Hepatocyte (in vitro differentiated cells): ENCODE measurements around the gene ZNF98. TPM values are rescaled to one million over a fixed set of nuclear protein-coding genes. Genes with fewer than 3 reads are reported as not detected.

Experiments
- DNase-seq: peaks from one replicate; pipeline ENCODE4 v3.0.0-alpha.2; 2016; ENCODE audit warnings: low spot score
- H2AFZ ChIP-seq: fragments of 200-600 bp; sonication (generic); 2 replicates; pipeline ENCODE4 v1.6.0; 2016; ENCODE audit warnings: antibody characterized with exemption, mild to moderate bottlenecking
- H3K27ac ChIP-seq: fragments of 200-600 bp; sonication (generic); 2 replicates; pipeline ENCODE4 v1.5.1; 2016; ENCODE audit warnings: mild to moderate bottlenecking
- H3K27me3 ChIP-seq: fragments of 200-600 bp; sonication (generic); 2 replicates; pipeline ENCODE4 v1.6.1; 2016
- H3K36me3 ChIP-seq: fragments of 200-600 bp; sonication (generic); replicated peaks from 2 replicates; pipeline ENCODE4 v1.5.1; 2016; ENCODE audit warnings: low read depth; ENCODE audit not compliant: insufficient read depth
- H3K4me1 ChIP-seq: fragments of 200-600 bp; sonication (generic); 2 replicates; pipeline ENCODE4 v1.5.1; 2016; ENCODE audit warnings: mild to moderate bottlenecking, moderate library complexity; ENCODE audit not compliant: insufficient read depth
- H3K4me2 ChIP-seq: fragments of 200-600 bp; sonication (generic); 2 replicates; pipeline ENCODE4 v1.6.0; 2016
- H3K4me3 ChIP-seq: fragments of 200-600 bp; sonication (generic); 2 replicates; pipeline ENCODE4 v1.5.1; 2016; ENCODE audit warnings: mild to moderate bottlenecking
- H3K79me2 ChIP-seq: fragments of 200-600 bp; sonication (generic); 2 replicates; pipeline ENCODE4 v1.6.0; 2017; ENCODE audit warnings: mild to moderate bottlenecking
- H3K9me2 ChIP-seq: fragments of 200-600 bp; sonication (generic); replicated peaks from 2 replicates; pipeline ENCODE4 v1.6.0; 2017; ENCODE audit warnings: mild to moderate bottlenecking; ENCODE audit not compliant: insufficient read depth
- H3K9me3 ChIP-seq: fragments of 200-600 bp; sonication (generic); 2 replicates; pipeline ENCODE4 v1.5.1; 2016; ENCODE audit warnings: low read depth, mild to moderate bottlenecking
- H4K20me1 ChIP-seq: fragments of 200-600 bp; sonication (generic); 2 replicates; pipeline ENCODE4 v1.6.0; 2016; ENCODE audit warnings: mild to moderate bottlenecking; ENCODE audit not compliant: insufficient read depth, poor library complexity, severe bottlenecking
- CTCF ChIP-seq: fragments of 200-600 bp; sonication (generic); IDR thresholded peaks from 2 replicates; pipeline ENCODE4 v1.5.1; 2016; ENCODE audit warnings: antibody characterized with exemption, mild to moderate bottlenecking; ENCODE audit not compliant: poor library complexity
- EZH2 ChIP-seq: fragments of 200-600 bp; sonication (generic); IDR thresholded peaks from 2 replicates; pipeline ENCODE4 v1.6.1; 2016; ENCODE audit warnings: antibody characterized with exemption, mild to moderate bottlenecking, borderline replicate concordance
- EZH2phosphoT487 ChIP-seq: fragments of 200-600 bp; sonication (generic); IDR thresholded peaks from one replicate; pipeline ENCODE4 v1.6.1; 2018; ENCODE audit warnings: antibody characterized with exemption, mild to moderate bottlenecking, low read depth, moderate library complexity; ENCODE audit not compliant: unreplicated experiment, severe bottlenecking
- WGBS: methylation state at CpG from one replicate; pipeline ENCODE4 v1.1.6; 2016; ENCODE audit warnings: low lambda C conversion rate; ENCODE audit errors: missing lambda C conversion rate; 5-methylcytosine and 5-hydroxymethylcytosine counted together
- polyA plus RNA-seq: library from polyadenylated mRNA; unstranded; fragments of >200 nt; fragmentation: Nextera tagmentation; extraction: Ambion mirVana; gene quantifications from 2 replicates; pipeline ENCODE4 v1.2.1, GENCODE V29; 2016
- total RNA-seq: library from RNA; depleted of rRNA; stranded (reverse); fragments of >200 nt; gene quantifications from 2 replicates; pipeline ENCODE4 v1.2.3, GENCODE V29; 2014

Gene ZNF98
- total RNA-seq (not detected in 2 replicates), polyA plus RNA-seq (not detected in 2 replicates)

- Histone ChIP-seq H3K79me2 (no peaks in the 10 kb centered on the region), H3K27ac (no peak within 1 kb of the TSS), H3K4me1 (no peaks in the 10 kb centered on the region), H2AFZ (no peak within 1 kb of the TSS), H3K4me2 (no peak within 1 kb of the TSS), H3K4me3 (no peak within 1 kb of the TSS), H3K9me3 (no peaks in the 10 kb centered on the region), H3K27me3 (no peaks in the 10 kb centered on the region), H3K9me2 (no peaks in the 10 kb centered on the region), H3K36me3 (no peaks in the 10 kb centered on the region), H4K20me1 (no peaks in the 10 kb centered on the region)
- no peak for TF ChIP-seq EZH2
- no peak for TF ChIP-seq EZH2phosphoT487
- no peak for TF ChIP-seq CTCF
- WGBS: 87% methylated on average over 16 of the region's 16 CpGs
- DNase-seq: no peak
Measured at GRCh38 chr19:22422211-22422610, at the start of gene ZNF98. TSS of gene ZNF98 (minus strand) at chr19:22422346. CDS start at chr19:22422224, 122 bp downstream.

GRCh38 chr19:22446605-22447004 is 24.5 kb upstream of the ZNF98 start:
- H3K4me2 ChIP-seq: no peak overlapping the region
- no peaks in the 10 kb centered on the region for H3K4me1 ChIP-seq
- no peak overlapping the region for H3K27ac ChIP-seq
- H3K36me3 ChIP-seq: no peaks in the 10 kb centered on the region
- H4K20me1 ChIP-seq: no peaks in the 10 kb centered on the region
- no peaks in the 10 kb centered on the region for H3K79me2 ChIP-seq
- H3K4me3 ChIP-seq: no peak overlapping the region
- peaks cover 4% of the 10 kb centered on the region for H3K9me3 ChIP-seq
- WGBS: 54% methylated on average over 3 of the region's 3 CpGs
- H3K9me2 ChIP-seq: no peaks in the 10 kb centered on the region
- H2AFZ ChIP-seq: no peak overlapping the region
- DNase-seq: no peak
- no peaks in the 10 kb centered on the region for H3K27me3 ChIP-seq
- no peak for TF ChIP-seq CTCF
- TF ChIP-seq EZH2phosphoT487: no peak
- no peak for TF ChIP-seq EZH2

GRCh38 chr19:22438011-22438410 is 15.9 kb upstream of the ZNF98 start:
- TF ChIP-seq CTCF: no peak
- no peak for TF ChIP-seq EZH2
- TF ChIP-seq EZH2phosphoT487: no peak
- Histone ChIP-seq H3K79me2 (no peaks in the 10 kb centered on the region), H3K36me3 (no peaks in the 10 kb centered on the region), H3K4me1 (no peaks in the 10 kb centered on the region), H3K4me2 (no peak overlapping the region), H3K27me3 (no peaks in the 10 kb centered on the region), H2AFZ (no peak overlapping the region), H3K9me2 (no peaks in the 10 kb centered on the region), H3K27ac (no peak overlapping the region), H3K4me3 (no peak overlapping the region), H3K9me3 (peaks cover 7% of the 10 kb centered on the region), H4K20me1 (no peaks in the 10 kb centered on the region)
- 73% methylated on average over 2 of the region's 2 CpGs for WGBS
- no peak for DNase-seq
